WTC11 (cell line): ENCODE measurements around the gene REPIN1.

ENCODE experiments used
- CREB1 ChIP-seq: sonication (generic); formaldehyde crosslinking; IDR thresholded peaks from 2 replicates; pipeline ENCODE4 v1.8.0; 2023; ENCODE audit warnings: mild to moderate bottlenecking, missing genetic modification reagents
- STAT6 ChIP-seq: sonication (generic); formaldehyde crosslinking; conservative IDR thresholded peaks from 2 replicates; pipeline ENCODE4 v1.8.1; 2023; ENCODE audit warnings: mild to moderate bottlenecking, low read depth, missing genetic modification reagents, moderate library complexity

GRCh38 chr7:150365673-150366398 is 2.8 kb upstream of the REPIN1 start:
- TF ChIP-seq CREB1 (no peak), STAT6 (no peak)
